HEK293 (cell line): ENCODE measurements around the gene REEP6.

Experiments
- AEBP2 ChIP-seq: fragments of 450-650 bp; formaldehyde crosslinking; IDR thresholded peaks from 2 replicates; pipeline ENCODE4 v1.5.1; 2016; ENCODE audit warnings: missing biosample characterization, missing genetic modification characterization, borderline replicate concordance
- ELK4 ChIP-seq: IDR thresholded peaks from 2 replicates; pipeline ENCODE4 v1.6.1; 2011; ENCODE audit warnings: mild to moderate bottlenecking, low read depth, low read length, borderline replicate concordance
- GLI4 ChIP-seq: fragments of 450-650 bp; formaldehyde crosslinking; IDR thresholded peaks from 2 replicates; pipeline ENCODE4 v1.5.1; 2016; ENCODE audit warnings: missing biosample characterization, missing genetic modification characterization
- KLF10 ChIP-seq: fragments of 450-650 bp; IDR thresholded peaks from 2 replicates; pipeline ENCODE4 v1.5.1; 2018; ENCODE audit warnings: missing biosample characterization, mild to moderate bottlenecking, missing genetic modification characterization
- MZF1 ChIP-seq: fragments of 450-650 bp; formaldehyde crosslinking; IDR thresholded peaks from 2 replicates; pipeline ENCODE4 v1.5.1; 2017; ENCODE audit warnings: missing biosample characterization, missing genetic modification characterization, borderline replicate concordance
- PATZ1 ChIP-seq: fragments of 450-650 bp; formaldehyde crosslinking; IDR thresholded peaks from 2 replicates; pipeline ENCODE4 v1.5.1; 2016; ENCODE audit warnings: missing biosample characterization, missing genetic modification characterization
- REST ChIP-seq: fragments of 450-650 bp; formaldehyde crosslinking; IDR thresholded peaks from 2 replicates; pipeline ENCODE4 v1.5.1; 2016; ENCODE audit warnings: missing biosample characterization, missing genetic modification characterization
- SETDB1 ChIP-seq: IDR thresholded peaks from one replicate; pipeline ENCODE4 v1.6.1; 2017; ENCODE audit warnings: mild to moderate bottlenecking, low read length, moderate library complexity, mixed read lengths; ENCODE audit not compliant: insufficient read length
- SP7 ChIP-seq: fragments of 450-650 bp; formaldehyde crosslinking; IDR thresholded peaks from 2 replicates; pipeline ENCODE4 v1.5.1; 2016; ENCODE audit warnings: missing biosample characterization, missing genetic modification characterization
- ZBTB17 ChIP-seq: fragments of 450-650 bp; formaldehyde crosslinking; IDR thresholded peaks from 2 replicates; pipeline ENCODE4 v1.5.1; 2016; ENCODE audit warnings: missing biosample characterization, missing genetic modification characterization
- ZBTB44 ChIP-seq: fragments of 450-650 bp; IDR thresholded peaks from 2 replicates; pipeline ENCODE4 v1.5.1; 2018; ENCODE audit warnings: missing biosample characterization, mild to moderate bottlenecking, missing genetic modification characterization
- ZFP69B ChIP-seq: fragments of 450-650 bp; formaldehyde crosslinking; IDR thresholded peaks from 2 replicates; pipeline ENCODE4 v1.5.1; 2016; ENCODE audit warnings: missing biosample characterization, missing genetic modification characterization
- ZNF133 ChIP-seq: fragments of 450-650 bp; formaldehyde crosslinking; IDR thresholded peaks from 2 replicates; pipeline ENCODE4 v1.5.1; 2016; ENCODE audit warnings: missing biosample characterization, missing genetic modification characterization
- ZNF155 ChIP-seq: fragments of 450-650 bp; formaldehyde crosslinking; IDR thresholded peaks from 2 replicates; pipeline ENCODE4 v1.5.1; 2016; ENCODE audit warnings: missing biosample characterization, missing genetic modification characterization
- ZNF221 ChIP-seq: fragments of 450-650 bp; formaldehyde crosslinking; IDR thresholded peaks from 2 replicates; pipeline ENCODE4 v1.5.1; 2017; ENCODE audit warnings: missing biosample characterization, missing genetic modification characterization, borderline replicate concordance
- ZNF302 ChIP-seq: fragments of 450-650 bp; formaldehyde crosslinking; IDR thresholded peaks from 2 replicates; pipeline ENCODE4 v1.5.1; 2016; ENCODE audit warnings: missing biosample characterization, missing genetic modification characterization, low read depth
- ZNF354C ChIP-seq: fragments of 450-650 bp; formaldehyde crosslinking; IDR thresholded peaks from 2 replicates; pipeline ENCODE4 v1.5.1; 2016; ENCODE audit warnings: missing biosample characterization, missing genetic modification characterization, low read depth, borderline replicate concordance
- ZNF362 ChIP-seq: fragments of 450-650 bp; formaldehyde crosslinking; IDR thresholded peaks from 2 replicates; pipeline ENCODE4 v1.5.1; 2016; ENCODE audit warnings: missing biosample characterization, missing genetic modification characterization
- ZNF513 ChIP-seq: fragments of 450-650 bp; IDR thresholded peaks from 2 replicates; pipeline ENCODE4 v1.5.1; 2018; ENCODE audit warnings: missing biosample characterization, missing genetic modification characterization
- ZNF530 ChIP-seq: fragments of 450-650 bp; formaldehyde crosslinking; IDR thresholded peaks from 2 replicates; pipeline ENCODE4 v1.5.1; 2016; ENCODE audit warnings: low read depth, missing biosample characterization, missing genetic modification characterization
- ZNF580 ChIP-seq: fragments of 450-650 bp; formaldehyde crosslinking; IDR thresholded peaks from 2 replicates; pipeline ENCODE4 v1.5.1; 2016; ENCODE audit warnings: missing biosample characterization, missing genetic modification characterization
- ZNF626 ChIP-seq: fragments of 450-650 bp; sonication (Bioruptor Pico); formaldehyde crosslinking; IDR thresholded peaks from 2 replicates; pipeline ENCODE4 v1.5.1; 2018; ENCODE audit warnings: missing biosample characterization, missing genetic modification characterization, inconsistent platforms
- ZNF664 ChIP-seq: fragments of 450-650 bp; formaldehyde crosslinking; IDR thresholded peaks from 2 replicates; pipeline ENCODE4 v1.5.1; 2016; ENCODE audit warnings: missing biosample characterization, missing genetic modification characterization
- ZNF670 ChIP-seq: fragments of 450-650 bp; formaldehyde crosslinking; IDR thresholded peaks from 2 replicates; pipeline ENCODE4 v1.5.1; 2016; ENCODE audit warnings: missing biosample characterization, missing genetic modification characterization, low read depth
- ZNF707 ChIP-seq: fragments of 450-650 bp; formaldehyde crosslinking; IDR thresholded peaks from 2 replicates; pipeline ENCODE4 v1.5.1; 2016; ENCODE audit warnings: missing biosample characterization, missing genetic modification characterization
- ZNF747 ChIP-seq: fragments of 450-650 bp; formaldehyde crosslinking; IDR thresholded peaks from 2 replicates; pipeline ENCODE4 v1.5.1; 2016; ENCODE audit warnings: missing biosample characterization, missing genetic modification characterization

REEP6 gene

GRCh38 chr19:1513499-1514294, 22.7 kb downstream of the REEP6 start (continued):
- TF ChIP-seq AEBP2 (tag by site-specific recombination) (no peak), ZNF133 (no peak), PATZ1 (peak; percentile 50), ZNF670 (tag by site-specific recombination) (no peak), ZNF155 (no peak), KLF10 (tag by site-specific recombination) (peak; percentile 65), SP7 (tag by site-specific recombination) (peak; percentile 54), ZNF747 (tag by site-specific recombination) (no peak), ZNF362 (tag by site-specific recombination) (no peak), ZNF580 (tag by site-specific recombination) (peak; percentile 51; the same call in 1 of the 2 replicates), ZNF221 (tag by site-specific recombination) (no peak), ELK4 (no peak), ZNF513 (tag by site-specific recombination) (no peak), ZNF664 (tag by site-specific recombination) (peak; percentile 56; the same call in 1 of the 2 replicates), REST (tag by site-specific recombination) (no peak), ZBTB17 (tag by site-specific recombination) (no peak), ZNF530 (no peak), ZNF302 (tag by site-specific recombination) (no peak), ZFP69B (peak; percentile 82; the same call in 1 of the 2 replicates), GLI4 (tag by site-specific recombination) (no peak), MZF1 (tag by site-specific recombination) (no peak), ZNF707 (tag by site-specific recombination) (no peak), ZNF626 (tag by site-specific recombination) (no peak), SETDB1 (no peak), ZNF354C (tag by site-specific recombination) (no peak), ZBTB44 (tag by site-specific recombination) (no peak)
